ENCODE data around the gene CDK5RAP1. TPM values are rescaled to one million over a fixed set of nuclear protein-coding genes. Genes with fewer than 3 reads are reported as not detected.
"Not testable (repeated sequence)": the region's sequence is repeated elsewhere in the genome, so short reads cannot be mapped to it uniquely, and the experiment has no call there.

CDK5RAP1 gene
- polyA plus RNA-seq, 1 experiment, result 24.6 TPM

GRCh38 chr20:33400812-33401183, 521 bp downstream of the CDK5RAP1 start:
- POLR2A ChIA-PET, result no interaction called here
- TF ChIP-seq CTCF (IDR thresholded peaks at IDR 0.05; ENCODE audit: low read depth, low read length), result no peak
- peak overlapping the region; percentile 11 for H3K27ac ChIP-seq (ENCODE audit: low read depth, low read length)
- peak overlapping the region; percentile 98 for H3K4me3 ChIP-seq (ENCODE audit: low read depth, low read length)
- CTCF ChIA-PET, result interaction anchor here (0.7 kb wide), 1 partner anchor 56 kb away, joined by 4 read pairs; no protein-coding TSS in a partner anchor
- no peaks in the 10 kb centered on the region for H3K27me3 ChIP-seq (ENCODE audit: control insufficient read depth, insufficient read depth, low read length)
- DNase-seq (ENCODE audit: low read depth, low spot score), result no peak
- H3K9me3 ChIP-seq (ENCODE audit: control insufficient read depth, insufficient read depth, low read length), result no peaks in the 10 kb centered on the region; the same call in 1 of the 2 replicates

GRCh38 chr20:33399924-33400323, 1.4 kb downstream of the CDK5RAP1 start:
- CTCF ChIA-PET, result no interaction called here
- POLR2A ChIA-PET, result no interaction called here
- H3K27ac ChIP-seq (ENCODE audit: low read depth, low read length), result no peak overlapping the region
- DNase-seq (ENCODE audit: low read depth, low spot score), result no peak
- H3K4me3 ChIP-seq (ENCODE audit: low read depth, low read length), result peak overlapping the region; percentile 98
- H3K9me3 ChIP-seq (ENCODE audit: control insufficient read depth, insufficient read depth, low read length), result no peaks in the 10 kb centered on the region; the same call in 1 of the 2 replicates
- no peak for TF ChIP-seq CTCF (IDR thresholded peaks at IDR 0.05; ENCODE audit: low read depth, low read length)
- no peaks in the 10 kb centered on the region for H3K27me3 ChIP-seq (ENCODE audit: control insufficient read depth, insufficient read depth, low read length)

- Histone ChIP-seq H3K9me3 (ENCODE audit: control insufficient read depth, insufficient read depth, low read length) (no peaks in the 10 kb centered on the region), H3K4me3 (ENCODE audit: low read depth, low read length) (no peak overlapping the region), H3K27ac (ENCODE audit: low read depth, low read length) (no peak overlapping the region), H3K27me3 (ENCODE audit: control insufficient read depth, insufficient read depth, low read length) (no peaks in the 10 kb centered on the region)
- TF ChIP-seq CTCF (IDR thresholded peaks at IDR 0.05; ENCODE audit: low read depth, low read length), result no peak
- DNase-seq (ENCODE audit: low read depth, low spot score), result no peak
- ChIA-PET POLR2A (no interaction called here), CTCF (no interaction called here)
Measured at GRCh38 chr20:33394718-33395117, 6.6 kb downstream of the CDK5RAP1 start.

GRCh38 chr20:33393609-33394008, 7.7 kb downstream of the CDK5RAP1 start:
- Histone ChIP-seq H3K27me3 (ENCODE audit: control insufficient read depth, insufficient read depth, low read length) (no peaks in the 10 kb centered on the region), H3K4me3 (ENCODE audit: low read depth, low read length) (no peak overlapping the region), H3K27ac (ENCODE audit: low read depth, low read length) (no peak overlapping the region), H3K9me3 (ENCODE audit: control insufficient read depth, insufficient read depth, low read length) (no peaks in the 10 kb centered on the region)
- no peak for DNase-seq (ENCODE audit: low read depth, low spot score)
- CTCF ChIA-PET, result no interaction called here
- POLR2A ChIA-PET, result no interaction called here
- no peak for TF ChIP-seq CTCF (IDR thresholded peaks at IDR 0.05; ENCODE audit: low read depth, low read length)

GRCh38 chr20:33391722-33392415, 9.4 kb downstream of the CDK5RAP1 start:
- Histone ChIP-seq H3K27me3 (ENCODE audit: control insufficient read depth, insufficient read depth, low read length) (no peaks in the 10 kb centered on the region), H3K9me3 (ENCODE audit: control insufficient read depth, insufficient read depth, low read length) (no peaks in the 10 kb centered on the region), H3K27ac (ENCODE audit: low read depth, low read length) (no peak overlapping the region), H3K4me3 (ENCODE audit: low read depth, low read length) (no peak overlapping the region)
- no peak for TF ChIP-seq CTCF (IDR thresholded peaks at IDR 0.05; ENCODE audit: low read depth, low read length)
- peak; percentile 24 for DNase-seq (ENCODE audit: low read depth, low spot score)
- ChIA-PET POLR2A (interaction anchor here (0.6 to 0.8 kb wide), 3 partner anchors 10 to 528 kb away, joined by 3 to 4 read pairs (median 3); partner anchors contain the start of gene CDK5RAP1), CTCF (no interaction called here)

- H3K4me3 ChIP-seq (ENCODE audit: low read depth, low read length); H3K9me3 ChIP-seq (ENCODE audit: control insufficient read depth, insufficient read depth, low read length); H3K27ac ChIP-seq (ENCODE audit: low read depth, low read length); CTCF ChIA-PET; DNase-seq (ENCODE audit: low read depth, low spot score); H3K27me3 ChIP-seq (ENCODE audit: control insufficient read depth, insufficient read depth, low read length); POLR2A ChIA-PET: not testable (repeated sequence)
Measured at GRCh38 chr20:33389326-33389725, 12.0 kb downstream of the CDK5RAP1 start.
